Fibroblast of lung (primary cell): ENCODE measurements around the gene MYPN. TPM values are rescaled to one million over a fixed set of nuclear protein-coding genes. Genes with fewer than 3 reads are reported as not detected.

Experiments
- DNase-seq, 2 donors: peaks; one replicate each; pipeline versions ENCODE4 v3.0.0 to v3.0.0-alpha.2; 2010; ENCODE audit warnings: low read depth in 2 of 2
- H2AFZ ChIP-seq: 2 replicates; pipeline ENCODE4 v1.5.1; 2012; ENCODE audit warnings: low read length, control low read depth, inconsistent platforms
- H3K27ac ChIP-seq: 2 replicates; pipeline ENCODE4 v1.5.1; 2011; ENCODE audit warnings: low read length, control low read depth; ENCODE audit not compliant: insufficient read depth
- H3K27me3 ChIP-seq: 2 replicates; pipeline ENCODE4 v1.5.1; 2011; ENCODE audit warnings: mild to moderate bottlenecking, low read length; ENCODE audit not compliant: control insufficient read depth, insufficient read depth
- H3K36me3 ChIP-seq: 2 replicates; pipeline ENCODE4 v1.5.1; 2011; ENCODE audit warnings: low read length; ENCODE audit not compliant: control insufficient read depth, insufficient read depth
- H3K4me1 ChIP-seq: 2 replicates; pipeline ENCODE4 v1.5.1; 2011; ENCODE audit warnings: low read length; ENCODE audit not compliant: control insufficient read depth, insufficient read depth; ENCODE audit errors: extremely low read depth
- H3K4me2 ChIP-seq: 2 replicates; pipeline ENCODE4 v1.5.1; 2011; ENCODE audit warnings: low read length, control low read depth; ENCODE audit not compliant: insufficient read depth; ENCODE audit errors: extremely low read depth
- H3K4me3 ChIP-seq, 4 experiments: fragments of 200-600 bp in 1 of 4; sonication (generic) in 1 of 4; replicated peaks in 1 of 4; 2 replicates each; pipeline ENCODE4 v1.5.1; 2011 to 2016; ENCODE audit warnings: low read length in 4 of 4, low read depth in 3 of 4, mild to moderate bottlenecking in 3 of 4, control low read depth in 2 of 4, inconsistent platforms in 1 of 4, mixed read lengths in 1 of 4; ENCODE audit not compliant: insufficient read depth in 1 of 4; ENCODE audit errors: control extremely low read depth in 1 of 4
- H3K79me2 ChIP-seq: 2 replicates; pipeline ENCODE4 v1.5.1; 2012; ENCODE audit warnings: mild to moderate bottlenecking, low read length, inconsistent platforms; ENCODE audit not compliant: control insufficient read depth, insufficient read depth
- H3K9ac ChIP-seq: 2 replicates; pipeline ENCODE4 v1.5.1; 2011; ENCODE audit warnings: mild to moderate bottlenecking, low read length, control low read depth; ENCODE audit not compliant: insufficient read depth
- H3K9me3 ChIP-seq: 2 replicates; pipeline ENCODE4 v1.5.1; 2012; ENCODE audit warnings: low read depth, low read length; ENCODE audit not compliant: control insufficient read depth, insufficient read depth
- H4K20me1 ChIP-seq: 2 replicates; pipeline ENCODE4 v1.5.1; 2011; ENCODE audit warnings: low read length; ENCODE audit not compliant: control insufficient read depth, insufficient read depth; ENCODE audit errors: extremely low read depth
- EZH2 ChIP-seq: IDR thresholded peaks from 2 replicates; pipeline ENCODE4 v1.5.1; 2012; ENCODE audit warnings: low read length, control low read depth, mild to moderate bottlenecking; ENCODE audit errors: missing control alignments
- polyA plus RNA-seq, 2 donors: library from polyadenylated mRNA; depleted of rRNA in 1 of 2; stranded (reverse) in 1 of 2; unstranded in 1 of 2; fragments of >200 nt; gene quantifications; 2 replicates each; pipeline ENCODE4 v1.2.1, GENCODE V29; 2011 to 2012; ENCODE audit warnings: missing spikeins in 1 of 2
- total RNA-seq: library from RNA; depleted of rRNA; stranded (reverse); fragments of >200 nt; gene quantifications from 2 replicates; pipeline ENCODE4 v1.2.1, GENCODE V29; 2014
- TF ChIP-seq, protein P1 (sequence below), 2 donors: IDR thresholded peaks in 1 of 2; conservative IDR thresholded peaks in 1 of 2; 1 replicate in 1 of 2; 2 replicates in 1 of 2; pipeline ENCODE4 v1.5.1; 2011 to 2012; ENCODE audit warnings: low read length in 2 of 2, control low read depth in 1 of 2, inconsistent platforms in 1 of 2, low read depth in 1 of 2, mild to moderate bottlenecking in 1 of 2

The MYPN gene
- total and polyA plus RNA-seq, 2 donors (not counting 1 experiment from before 2014, with no cell fraction given), result 0.77 to 1.2 TPM

DNA sequence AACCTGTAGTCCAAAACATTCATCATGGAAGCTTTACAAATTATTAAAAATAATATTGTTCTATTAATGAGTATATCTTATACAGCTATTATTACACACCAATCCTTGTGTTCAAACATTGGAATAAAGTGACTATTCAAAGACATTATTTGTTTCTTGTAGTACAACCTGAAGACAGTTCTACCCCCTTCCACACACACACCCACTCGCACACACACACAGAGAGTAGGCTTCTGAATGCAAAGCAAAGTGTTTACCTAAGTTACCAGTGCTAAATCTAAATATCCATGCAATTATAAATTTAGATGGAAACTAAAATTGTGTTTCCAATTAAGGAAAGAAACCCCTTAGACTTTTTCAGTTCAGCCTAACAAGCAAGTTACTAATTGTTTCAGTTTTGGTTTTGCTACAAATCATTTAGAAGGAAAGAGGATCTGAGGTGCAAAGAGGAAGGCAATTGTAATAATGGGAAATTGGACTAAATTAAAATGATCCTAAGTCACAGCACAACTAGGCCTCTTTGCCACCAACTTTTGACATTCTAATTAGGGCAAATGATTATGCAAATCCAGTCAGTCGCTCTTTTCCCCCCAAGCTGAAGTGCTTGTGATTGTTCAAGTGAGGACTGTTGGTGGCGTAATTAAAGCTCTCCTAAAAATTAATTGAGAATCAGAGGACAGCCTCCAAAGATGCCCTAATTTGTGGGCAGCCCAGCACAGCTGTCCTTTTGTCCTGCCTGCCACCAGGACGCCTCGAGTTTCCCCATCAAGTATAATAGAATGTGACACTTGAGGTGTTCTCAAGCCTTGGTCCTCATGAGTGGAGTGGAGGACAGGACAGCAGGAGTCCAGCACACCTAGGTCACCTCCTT lies 142.6 kb downstream of the MYPN start:
- Histone ChIP-seq H2AFZ (no peak overlapping the region), H3K9me3 (no peaks in the 10 kb centered on the region), H3K4me3 (no peak overlapping the region), H3K27ac (no peak overlapping the region), H3K9ac (no peak overlapping the region), H3K27me3 (peaks cover 13% of the 10 kb centered on the region), H3K4me1 (no peaks in the 10 kb centered on the region), H3K4me2 (no peak overlapping the region), H3K79me2 (no peaks in the 10 kb centered on the region), H4K20me1 (no peaks in the 10 kb centered on the region), H3K36me3 (no peaks in the 10 kb centered on the region)
- no peak for DNase-seq
- TF ChIP-seq, protein P1, sequence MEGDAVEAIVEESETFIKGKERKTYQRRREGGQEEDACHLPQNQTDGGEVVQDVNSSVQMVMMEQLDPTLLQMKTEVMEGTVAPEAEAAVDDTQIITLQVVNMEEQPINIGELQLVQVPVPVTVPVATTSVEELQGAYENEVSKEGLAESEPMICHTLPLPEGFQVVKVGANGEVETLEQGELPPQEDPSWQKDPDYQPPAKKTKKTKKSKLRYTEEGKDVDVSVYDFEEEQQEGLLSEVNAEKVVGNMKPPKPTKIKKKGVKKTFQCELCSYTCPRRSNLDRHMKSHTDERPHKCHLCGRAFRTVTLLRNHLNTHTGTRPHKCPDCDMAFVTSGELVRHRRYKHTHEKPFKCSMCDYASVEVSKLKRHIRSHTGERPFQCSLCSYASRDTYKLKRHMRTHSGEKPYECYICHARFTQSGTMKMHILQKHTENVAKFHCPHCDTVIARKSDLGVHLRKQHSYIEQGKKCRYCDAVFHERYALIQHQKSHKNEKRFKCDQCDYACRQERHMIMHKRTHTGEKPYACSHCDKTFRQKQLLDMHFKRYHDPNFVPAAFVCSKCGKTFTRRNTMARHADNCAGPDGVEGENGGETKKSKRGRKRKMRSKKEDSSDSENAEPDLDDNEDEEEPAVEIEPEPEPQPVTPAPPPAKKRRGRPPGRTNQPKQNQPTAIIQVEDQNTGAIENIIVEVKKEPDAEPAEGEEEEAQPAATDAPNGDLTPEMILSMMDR (conservative IDR thresholded peaks at IDR 0.05 in 1 of 2, IDR thresholded peaks at IDR 0.05 in 1 of 2; ENCODE audit: low read depth in 1 of 2, low read length in 2 of 2), result no peak
- no peak for TF ChIP-seq EZH2

DNA sequence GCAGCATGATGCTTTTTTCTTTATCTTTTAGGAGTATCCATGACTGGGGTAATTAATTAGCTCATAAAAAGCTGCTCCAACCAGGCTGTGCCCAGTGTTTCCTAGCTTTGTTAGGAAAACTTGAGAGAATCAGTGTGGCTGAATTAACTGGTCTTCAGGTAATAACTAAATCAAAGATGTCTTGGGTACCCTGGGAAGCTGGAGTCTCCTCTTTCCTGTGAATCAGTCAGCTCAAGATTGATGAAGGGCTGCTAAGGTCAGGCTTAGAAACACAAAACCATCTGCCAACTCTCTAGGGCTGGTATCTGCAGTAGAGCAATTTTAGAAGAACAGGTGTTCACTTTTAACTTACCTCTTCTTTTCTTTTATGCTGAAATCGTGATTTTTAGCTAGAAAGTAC lies 144.1 kb downstream of the MYPN start:
- Histone ChIP-seq H2AFZ (no peak overlapping the region), H3K4me3 (no peak overlapping the region), H3K9ac (no peak overlapping the region), H3K27ac (no peak overlapping the region), H4K20me1 (no peaks in the 10 kb centered on the region), H3K4me2 (no peak overlapping the region), H3K9me3 (no peaks in the 10 kb centered on the region), H3K4me1 (no peaks in the 10 kb centered on the region), H3K79me2 (no peaks in the 10 kb centered on the region), H3K36me3 (no peaks in the 10 kb centered on the region), H3K27me3 (peaks cover 13% of the 10 kb centered on the region)
- TF ChIP-seq, protein P1 (conservative IDR thresholded peaks at IDR 0.05 in 1 of 2, IDR thresholded peaks at IDR 0.05 in 1 of 2; ENCODE audit: low read depth in 1 of 2, low read length in 2 of 2), result no peak
- TF ChIP-seq EZH2, result no peak
- no peak for DNase-seq

- TF ChIP-seq, protein P1 (conservative IDR thresholded peaks at IDR 0.05 in 1 of 2, IDR thresholded peaks at IDR 0.05 in 1 of 2; ENCODE audit: low read depth in 1 of 2, low read length in 2 of 2), result no peak
- TF ChIP-seq EZH2, result no peak
- Histone ChIP-seq H3K4me1 (no peaks in the 10 kb centered on the region), H2AFZ (no peak overlapping the region), H4K20me1 (no peaks in the 10 kb centered on the region), H3K36me3 (no peaks in the 10 kb centered on the region), H3K9me3 (no peaks in the 10 kb centered on the region), H3K9ac (no peak overlapping the region), H3K4me3 (no peak overlapping the region), H3K79me2 (no peaks in the 10 kb centered on the region), H3K4me2 (no peak overlapping the region), H3K27ac (no peak overlapping the region), H3K27me3 (peaks cover 4% of the 10 kb centered on the region)
- DNase-seq, result no peak
Observed at GRCh38 chr10:68261132-68261856, 152.0 kb downstream of the MYPN start.
